Uterus (tissue), 4 donors: ENCODE results near the gene NOP16. TPM values are rescaled to one million over a fixed set of nuclear protein-coding genes. Genes with fewer than 3 reads are reported as not detected.

Experiments used
- DNase-seq, 2 donors: peaks; one replicate each; pipeline ENCODE4 v3.0.0-alpha.2; 2019 to 2020
- H3K27ac ChIP-seq, 2 donors: fragments of 200-600 bp; sonication (generic); 1 replicate in 1 of 2; 2 replicates in 1 of 2; pipeline ENCODE4 v1.5.1; 2016 to 2018
- H3K27me3 ChIP-seq, 2 donors: fragments of 200-600 bp; sonication (generic); one replicate each; pipeline ENCODE4 v1.5.1; 2018 to 2019; ENCODE audit warnings: control low read depth in 1 of 2
- H3K36me3 ChIP-seq, 2 donors: fragments of 200-600 bp; sonication (generic); one replicate each; pipeline ENCODE4 v1.5.1; 2019; ENCODE audit warnings: control low read depth in 1 of 2
- H3K4me1 ChIP-seq, 2 donors: fragments of 200-600 bp; sonication (generic); one replicate each; pipeline ENCODE4 v1.5.1; 2018 to 2019; ENCODE audit warnings: control low read depth in 1 of 2
- H3K4me3 ChIP-seq, 2 donors: fragments of 200-600 bp; sonication (generic); 1 replicate in 1 of 2; 2 replicates in 1 of 2; pipeline ENCODE4 v1.5.1; 2018 to 2019; ENCODE audit warnings: mild to moderate bottlenecking in 1 of 2
- H3K9me3 ChIP-seq, 2 donors: fragments of 200-600 bp; sonication (generic); one replicate each; pipeline ENCODE4 v1.5.1; 2019; ENCODE audit warnings: control low read depth in 1 of 2
- CTCF ChIP-seq, 4 experiments: fragments of 200-600 bp in 2 of 4; fragments of 450-650 bp in 2 of 4; sonication (generic) in 2 of 4; IDR thresholded peaks; one replicate each; pipeline ENCODE4 v1.5.1; 2016 to 2019; ENCODE audit warnings: antibody characterized with exemption in 4 of 4, mild to moderate bottlenecking in 2 of 4, moderate library complexity in 1 of 4
- POLR2A ChIP-seq, 2 donors: fragments of 450-650 bp; IDR thresholded peaks; one replicate each; pipeline ENCODE4 v1.6.1; 2016; ENCODE audit warnings: antibody characterized with exemption in 2 of 2, mild to moderate bottlenecking in 1 of 2, moderate library complexity in 1 of 2
- intact Hi-C: fragments of 100-400 bp; cut with DNase I; formaldehyde crosslinking; loops from one replicate; pipeline ENCODE4 v1.15.1; 2023; ENCODE audit warnings: low total_unique reads
- total RNA-seq, 4 donors: library from RNA; depleted of rRNA in 3 of 4; stranded (reverse); fragments of >200 nt in 3 of 4; gene quantifications; one replicate each; pipeline versions ENCODE4 v1.1.0 to v1.2.4, GENCODE V29; 2014 to 2023
- donor health status: DM: yes; HTN: yes; CAD: no.

Gene NOP16
- 10 to 100 TPM in 1 of 4 donors, 1 to 10 TPM in 2, under 1 TPM in 1; 0.51 to 17.8 (median 7.9) TPM for total RNA-seq

GRCh38 chr5:176388444-176389134, at the start of gene NOP16, which contains the start of gene HIGD2A:
NOP16 (minus strand) TSS chr5:176388598; CDS start chr5:176388539, 59 bp downstream.
HIGD2A (plus strand) TSS chr5:176388751; CDS start chr5:176388820, 69 bp downstream.
- intact Hi-C loops = no loop called here

GRCh38 chr5:176436656-176437055, 48.3 kb upstream of the NOP16 start:
- no peak overlapping the region for H3K27ac ChIP-seq
- H3K27me3 ChIP-seq = no peaks in the 10 kb centered on the region
- no peaks in the 10 kb centered on the region for H3K36me3 ChIP-seq
- no peak for TF ChIP-seq POLR2A (IDR thresholded peaks at IDR 0.05)
- intact Hi-C loops = no loop called here
- H3K4me1 ChIP-seq = no peaks in the 10 kb centered on the region
- no peak overlapping the region for H3K4me3 ChIP-seq
- no peaks in the 10 kb centered on the region for H3K9me3 ChIP-seq
- DNase-seq = no peak

More at GRCh38 chr5:176388444-176389134, at the start of gene NOP16, which contains the start of gene HIGD2A:
- Histone ChIP-seq H3K27me3 (no peaks in the 10 kb centered on the region), H3K4me3 (peak within 1 kb of the TSS; percentile 89 to 97), H3K4me1 (peaks cover 0 to 5% of the 10 kb centered on the region in 2 donors), H3K36me3 (no peaks in the 10 kb centered on the region), H3K9me3 (no peaks in the 10 kb centered on the region), H3K27ac (peak within 1 kb of the TSS; percentile 96 to 99)
- peak; percentile 98 to 100 for DNase-seq
- TF ChIP-seq POLR2A (IDR thresholded peaks at IDR 0.05) = no peak
- TF ChIP-seq CTCF (IDR thresholded peaks at IDR 0.05) = peak in 2 of 4 experiments; percentile 22 to 53

- Histone ChIP-seq H3K27ac (no peak overlapping the region), H3K4me3 (no peak overlapping the region)
- DNase-seq = no peak
Measured at GRCh38 chr5:176432707-176433106, 44.3 kb upstream of the NOP16 start.

GRCh38 chr5:176429972-176430371, 41.6 kb upstream of the NOP16 start:
- DNase-seq = no peak
- H3K36me3 ChIP-seq = no peaks in the 10 kb centered on the region
- H3K27me3 ChIP-seq = no peaks in the 10 kb centered on the region
- intact Hi-C loops = no loop called here
- TF ChIP-seq POLR2A (IDR thresholded peaks at IDR 0.05) (no peak), CTCF (IDR thresholded peaks at IDR 0.05) (no peak)
- no peaks in the 10 kb centered on the region for H3K4me1 ChIP-seq
- H3K27ac ChIP-seq = no peak overlapping the region
- H3K4me3 ChIP-seq = no peak overlapping the region
- no peaks in the 10 kb centered on the region for H3K9me3 ChIP-seq

More at GRCh38 chr5:176432707-176433106, 44.3 kb upstream of the NOP16 start:
- TF ChIP-seq POLR2A (IDR thresholded peaks at IDR 0.05) = no peak
- no peak for TF ChIP-seq CTCF (IDR thresholded peaks at IDR 0.05)
- Histone ChIP-seq H3K27me3 (no peaks in the 10 kb centered on the region), H3K9me3 (no peaks in the 10 kb centered on the region), H3K36me3 (no peaks in the 10 kb centered on the region), H3K4me1 (no peaks in the 10 kb centered on the region)
- intact Hi-C loops = no loop called here

- Histone ChIP-seq H3K4me3 (no peak overlapping the region), H3K27ac (no peak overlapping the region), H3K9me3 (no peaks in the 10 kb centered on the region), H3K4me1 (no peaks in the 10 kb centered on the region), H3K27me3 (no peaks in the 10 kb centered on the region), H3K36me3 (no peaks in the 10 kb centered on the region)
- intact Hi-C loops = no loop called here
- no peak for DNase-seq
- TF ChIP-seq CTCF (IDR thresholded peaks at IDR 0.05) (no peak), POLR2A (IDR thresholded peaks at IDR 0.05) (no peak)
Measured at GRCh38 chr5:176427971-176428370, 39.6 kb upstream of the NOP16 start.
